ENCODE data around the gene TSPAN19.

DNA sequence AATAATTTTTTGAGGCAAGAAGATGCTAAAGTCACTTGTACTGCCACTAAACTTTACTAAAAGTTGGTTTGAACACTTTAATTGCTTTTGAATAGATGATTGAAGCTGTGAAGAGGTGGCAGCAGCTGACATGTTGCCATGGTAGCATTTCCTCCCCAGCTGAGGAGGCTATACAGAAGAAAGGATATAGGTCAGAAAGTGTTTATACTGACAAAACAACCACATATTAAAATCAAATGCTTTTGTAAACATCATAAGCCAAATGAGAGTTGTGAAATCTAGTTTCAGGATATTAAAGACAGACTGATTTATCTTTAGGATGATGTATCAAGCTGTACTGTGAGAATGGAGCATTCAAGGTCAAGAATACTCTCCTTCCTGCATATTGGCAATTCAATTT, 41.7 kb downstream of the TSPAN19 start:
- TF ChIP-seq, protein P1, sequence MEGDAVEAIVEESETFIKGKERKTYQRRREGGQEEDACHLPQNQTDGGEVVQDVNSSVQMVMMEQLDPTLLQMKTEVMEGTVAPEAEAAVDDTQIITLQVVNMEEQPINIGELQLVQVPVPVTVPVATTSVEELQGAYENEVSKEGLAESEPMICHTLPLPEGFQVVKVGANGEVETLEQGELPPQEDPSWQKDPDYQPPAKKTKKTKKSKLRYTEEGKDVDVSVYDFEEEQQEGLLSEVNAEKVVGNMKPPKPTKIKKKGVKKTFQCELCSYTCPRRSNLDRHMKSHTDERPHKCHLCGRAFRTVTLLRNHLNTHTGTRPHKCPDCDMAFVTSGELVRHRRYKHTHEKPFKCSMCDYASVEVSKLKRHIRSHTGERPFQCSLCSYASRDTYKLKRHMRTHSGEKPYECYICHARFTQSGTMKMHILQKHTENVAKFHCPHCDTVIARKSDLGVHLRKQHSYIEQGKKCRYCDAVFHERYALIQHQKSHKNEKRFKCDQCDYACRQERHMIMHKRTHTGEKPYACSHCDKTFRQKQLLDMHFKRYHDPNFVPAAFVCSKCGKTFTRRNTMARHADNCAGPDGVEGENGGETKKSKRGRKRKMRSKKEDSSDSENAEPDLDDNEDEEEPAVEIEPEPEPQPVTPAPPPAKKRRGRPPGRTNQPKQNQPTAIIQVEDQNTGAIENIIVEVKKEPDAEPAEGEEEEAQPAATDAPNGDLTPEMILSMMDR (IDR thresholded peaks at IDR 0.05), result no peak
- TF ChIP-seq POLR2AphosphoS5 (IDR thresholded peaks at IDR 0.05), result no peak
